A549 (cell line): ENCODE results near the gene NUCB1. TPM values are rescaled to one million over a fixed set of nuclear protein-coding genes. Genes with fewer than 3 reads are reported as not detected.

Experiments
- ATOH8 ChIP-seq: fragments of 250-450 bp; sonication (Bioruptor Pico); IDR thresholded peaks from 2 replicates; pipeline ENCODE4 v1.5.0; 2020; ENCODE audit warnings: low read depth, mild to moderate bottlenecking, moderate library complexity
- CHD4 ChIP-seq: fragments of 200-600 bp; sonication (generic); IDR thresholded peaks from 2 replicates; pipeline ENCODE4 v1.6.1; 2016; ENCODE audit warnings: antibody characterized with exemption, mild to moderate bottlenecking, borderline replicate concordance
- EHF ChIP-seq: fragments of 250-450 bp; sonication (Bioruptor Pico); IDR thresholded peaks from 2 replicates; pipeline ENCODE4 v1.5.0; 2020; ENCODE audit warnings: mild to moderate bottlenecking
- ESRRA ChIP-seq: fragments of 150-350 bp; IDR thresholded peaks from 2 replicates; pipeline ENCODE4 v1.6.1; 2014; ENCODE audit warnings: mild to moderate bottlenecking, low read length, borderline replicate concordance
- HOXB13 ChIP-seq: fragments of 250-450 bp; sonication (Bioruptor Pico); IDR thresholded peaks from 2 replicates; pipeline ENCODE4 v1.5.0; 2020; ENCODE audit warnings: low read depth, mild to moderate bottlenecking, moderate library complexity
- HOXB5 ChIP-seq: fragments of 250-450 bp; sonication (Bioruptor Pico); IDR thresholded peaks from 2 replicates; pipeline ENCODE4 v1.5.0; 2020; ENCODE audit warnings: mild to moderate bottlenecking, moderate library complexity
- KDM1A ChIP-seq: fragments of 200-600 bp; sonication (generic); IDR thresholded peaks from 2 replicates; pipeline ENCODE4 v1.6.1; 2016; ENCODE audit warnings: low read depth, mild to moderate bottlenecking
- NFE2L2 ChIP-seq: fragments of 150-350 bp; conservative IDR thresholded peaks from 2 replicates; pipeline ENCODE4 v1.6.1; 2014; ENCODE audit warnings: low read length
- NPAS2 ChIP-seq: fragments of 250-450 bp; sonication (Bioruptor Pico); IDR thresholded peaks from 2 replicates; pipeline ENCODE4 v1.8.0; 2022; ENCODE audit warnings: mild to moderate bottlenecking, moderate library complexity, borderline replicate concordance
- PBX3 ChIP-seq: IDR thresholded peaks from 2 replicates; pipeline ENCODE4 v1.6.1; 2012
- RCOR1 ChIP-seq: fragments of 150-350 bp; IDR thresholded peaks from 2 replicates; pipeline ENCODE4 v1.6.1; 2014; ENCODE audit warnings: antibody characterized with exemption, low read length, low read depth
- RFX5 ChIP-seq: fragments of 450-650 bp; IDR thresholded peaks from 2 replicates; pipeline ENCODE4 v1.7.1; 2014; ENCODE audit warnings: antibody characterized with exemption, mild to moderate bottlenecking, moderate library complexity
- SMC3 ChIP-seq: fragments of >200 bp; sonication (Bioruptor Twin); formaldehyde crosslinking; IDR thresholded peaks from 3 replicates; pipeline ENCODE4 v1.6.1; 2018; ENCODE audit warnings: inconsistent platforms
- ZC3H11A ChIP-seq: fragments of 450-650 bp; IDR thresholded peaks from 2 replicates; pipeline ENCODE4 v1.6.1; 2014; ENCODE audit warnings: antibody characterized with exemption, mild to moderate bottlenecking
- polyA plus RNA-seq, 4 experiments: library from polyadenylated mRNA; depleted of rRNA in 3 of 4; stranded (reverse); fragments of >200 nt; fragmentation: RNase III in 1 of 4; extraction: RNeasy Plus Mini Kit Qiagen cat#74134 plus additional on column Dnase treatment in 1 of 4; gene quantifications; 2 replicates in 3 of 4; 3 replicates in 1 of 4; pipeline ENCODE4 v1.2.3, GENCODE V29; 2011 to 2017
- TF ChIP-seq, protein P1 (sequence below): fragments of 200-600 bp; sonication (generic); IDR thresholded peaks from 2 replicates; pipeline ENCODE4 v1.6.1; 2016; ENCODE audit warnings: antibody characterized with exemption, mild to moderate bottlenecking, moderate library complexity
- TF ChIP-seq, protein P2 (sequence below): IDR thresholded peaks from 2 replicates; pipeline ENCODE4 v1.6.1; 2012; ENCODE audit warnings: low read depth, borderline replicate concordance
- TF ChIP-seq, protein P3 (sequence below): fragments of 250-450 bp; sonication (Bioruptor Pico); IDR thresholded peaks from 2 replicates; pipeline ENCODE4 v1.5.0; 2021; ENCODE audit warnings: mild to moderate bottlenecking, moderate library complexity, borderline replicate concordance
- TF ChIP-seq, protein P4 (sequence below): fragments of 150-350 bp; IDR thresholded peaks from 2 replicates; pipeline ENCODE4 v1.6.1; 2014; ENCODE audit warnings: low read depth, mild to moderate bottlenecking, low read length

Gene NUCB1
- polyA plus RNA-seq, 2 of the 4 experiments (the other 2 are of a cell fraction): 79.5 to 182 TPM

DNA sequence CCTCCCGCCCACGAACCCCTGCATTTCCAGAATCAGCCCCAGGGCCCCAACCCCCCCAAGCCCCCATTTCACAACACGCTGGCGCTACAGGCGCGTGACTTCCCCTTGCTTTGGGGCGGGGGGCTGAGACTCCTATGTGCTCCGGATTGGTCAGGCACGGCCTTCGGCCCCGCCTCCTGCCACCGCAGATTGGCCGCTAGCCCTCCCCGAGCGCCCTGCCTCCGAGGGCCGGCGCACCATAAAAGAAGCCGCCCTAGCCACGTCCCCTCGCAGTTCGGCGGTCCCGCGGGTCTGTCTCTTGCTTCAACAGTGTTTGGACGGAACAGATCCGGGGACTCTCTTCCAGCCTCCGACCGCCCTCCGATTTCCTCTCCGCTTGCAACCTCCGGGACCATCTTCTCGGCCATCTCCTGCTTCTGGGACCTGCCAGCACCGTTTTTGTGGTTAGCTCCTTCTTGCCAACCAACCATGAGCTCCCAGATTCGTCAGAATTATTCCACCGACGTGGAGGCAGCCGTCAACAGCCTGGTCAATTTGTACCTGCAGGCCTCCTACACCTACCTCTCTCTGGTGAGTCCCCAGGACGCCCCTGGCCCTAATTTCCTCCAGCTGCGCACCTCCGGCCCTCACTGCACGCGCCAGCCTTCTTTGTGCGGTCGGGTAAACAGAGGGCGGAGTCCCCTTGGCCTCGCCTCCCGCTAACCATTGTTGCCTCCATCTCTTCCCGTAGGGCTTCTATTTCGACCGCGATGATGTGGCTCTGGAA is 65.1 kb downstream of the NUCB1 start, which contains the start of gene FTL (continued):
- TF ChIP-seq PBX3 (peak; percentile 92), ESRRA (no peak), EHF (no peak), RFX5 (0 out of 2 replicates have a peak, but pooled peaks have one; percentile 50), SMC3 (peak; percentile 18; the same call in 1 of the 3 replicates), ZC3H11A (no peak), NPAS2 (no peak), RCOR1 (no peak), KDM1A (no peak), HOXB5 (no peak), NFE2L2 (no peak), ATOH8 (no peak), HOXB13 (CRISPR knock-in tag) (no peak), CHD4 (no peak)
- TF ChIP-seq, protein P1, sequence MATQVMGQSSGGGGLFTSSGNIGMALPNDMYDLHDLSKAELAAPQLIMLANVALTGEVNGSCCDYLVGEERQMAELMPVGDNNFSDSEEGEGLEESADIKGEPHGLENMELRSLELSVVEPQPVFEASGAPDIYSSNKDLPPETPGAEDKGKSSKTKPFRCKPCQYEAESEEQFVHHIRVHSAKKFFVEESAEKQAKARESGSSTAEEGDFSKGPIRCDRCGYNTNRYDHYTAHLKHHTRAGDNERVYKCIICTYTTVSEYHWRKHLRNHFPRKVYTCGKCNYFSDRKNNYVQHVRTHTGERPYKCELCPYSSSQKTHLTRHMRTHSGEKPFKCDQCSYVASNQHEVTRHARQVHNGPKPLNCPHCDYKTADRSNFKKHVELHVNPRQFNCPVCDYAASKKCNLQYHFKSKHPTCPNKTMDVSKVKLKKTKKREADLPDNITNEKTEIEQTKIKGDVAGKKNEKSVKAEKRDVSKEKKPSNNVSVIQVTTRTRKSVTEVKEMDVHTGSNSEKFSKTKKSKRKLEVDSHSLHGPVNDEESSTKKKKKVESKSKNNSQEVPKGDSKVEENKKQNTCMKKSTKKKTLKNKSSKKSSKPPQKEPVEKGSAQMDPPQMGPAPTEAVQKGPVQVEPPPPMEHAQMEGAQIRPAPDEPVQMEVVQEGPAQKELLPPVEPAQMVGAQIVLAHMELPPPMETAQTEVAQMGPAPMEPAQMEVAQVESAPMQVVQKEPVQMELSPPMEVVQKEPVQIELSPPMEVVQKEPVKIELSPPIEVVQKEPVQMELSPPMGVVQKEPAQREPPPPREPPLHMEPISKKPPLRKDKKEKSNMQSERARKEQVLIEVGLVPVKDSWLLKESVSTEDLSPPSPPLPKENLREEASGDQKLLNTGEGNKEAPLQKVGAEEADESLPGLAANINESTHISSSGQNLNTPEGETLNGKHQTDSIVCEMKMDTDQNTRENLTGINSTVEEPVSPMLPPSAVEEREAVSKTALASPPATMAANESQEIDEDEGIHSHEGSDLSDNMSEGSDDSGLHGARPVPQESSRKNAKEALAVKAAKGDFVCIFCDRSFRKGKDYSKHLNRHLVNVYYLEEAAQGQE: peak; percentile 55; the same call in 1 of the 2 replicates
- TF ChIP-seq, protein P2, sequence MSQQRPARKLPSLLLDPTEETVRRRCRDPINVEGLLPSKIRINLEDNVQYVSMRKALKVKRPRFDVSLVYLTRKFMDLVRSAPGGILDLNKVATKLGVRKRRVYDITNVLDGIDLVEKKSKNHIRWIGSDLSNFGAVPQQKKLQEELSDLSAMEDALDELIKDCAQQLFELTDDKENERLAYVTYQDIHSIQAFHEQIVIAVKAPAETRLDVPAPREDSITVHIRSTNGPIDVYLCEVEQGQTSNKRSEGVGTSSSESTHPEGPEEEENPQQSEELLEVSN: peak; percentile 60; the same call in 1 of the 2 replicates
- TF ChIP-seq, protein P3, sequence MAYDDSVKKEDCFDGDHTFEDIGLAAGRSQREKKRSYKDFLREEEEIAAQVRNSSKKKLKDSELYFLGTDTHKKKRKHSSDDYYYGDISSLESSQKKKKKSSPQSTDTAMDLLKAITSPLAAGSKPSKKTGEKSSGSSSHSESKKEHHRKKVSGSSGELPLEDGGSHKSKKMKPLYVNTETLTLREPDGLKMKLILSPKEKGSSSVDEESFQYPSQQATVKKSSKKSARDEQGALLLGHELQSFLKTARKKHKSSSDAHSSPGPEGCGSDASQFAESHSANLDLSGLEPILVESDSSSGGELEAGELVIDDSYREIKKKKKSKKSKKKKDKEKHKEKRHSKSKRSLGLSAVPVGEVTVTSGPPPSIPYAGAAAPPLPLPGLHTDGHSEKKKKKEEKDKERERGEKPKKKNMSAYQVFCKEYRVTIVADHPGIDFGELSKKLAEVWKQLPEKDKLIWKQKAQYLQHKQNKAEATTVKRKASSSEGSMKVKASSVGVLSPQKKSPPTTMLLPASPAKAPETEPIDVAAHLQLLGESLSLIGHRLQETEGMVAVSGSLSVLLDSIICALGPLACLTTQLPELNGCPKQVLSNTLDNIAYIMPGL: no peak
- TF ChIP-seq, protein P4, sequence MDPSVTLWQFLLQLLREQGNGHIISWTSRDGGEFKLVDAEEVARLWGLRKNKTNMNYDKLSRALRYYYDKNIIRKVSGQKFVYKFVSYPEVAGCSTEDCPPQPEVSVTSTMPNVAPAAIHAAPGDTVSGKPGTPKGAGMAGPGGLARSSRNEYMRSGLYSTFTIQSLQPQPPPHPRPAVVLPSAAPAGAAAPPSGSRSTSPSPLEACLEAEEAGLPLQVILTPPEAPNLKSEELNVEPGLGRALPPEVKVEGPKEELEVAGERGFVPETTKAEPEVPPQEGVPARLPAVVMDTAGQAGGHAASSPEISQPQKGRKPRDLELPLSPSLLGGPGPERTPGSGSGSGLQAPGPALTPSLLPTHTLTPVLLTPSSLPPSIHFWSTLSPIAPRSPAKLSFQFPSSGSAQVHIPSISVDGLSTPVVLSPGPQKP: no peak
